ENCODE results near the gene NUP35. TPM values are rescaled to one million over a fixed set of nuclear protein-coding genes. Genes with fewer than 3 reads are reported as not detected.

Gene NUP35
- total RNA-seq, 2 donors from 2014 or later = 14.8 to 16.4 TPM

- intact Hi-C loops (cut with DNase I) = no loop called here
- WGBS = 98% methylated on average over 1 of the region's 1 CpG
- H3K27me3 ChIP-seq (replicated peaks; ENCODE audit: insufficient read depth) = no peaks in the 10 kb centered on the region
Measured at GRCh38 chr2:183195397-183195796, 71.2 kb downstream of the NUP35 start.

GRCh38 chr2:183195998-183196409 is 71.8 kb downstream of the NUP35 start:
- no peak for DNase-seq (ENCODE audit: low spot score)
- WGBS = 86% methylated on average over 1 of the region's 1 CpG
- TF ChIP-seq POLR2AphosphoS5 (IDR thresholded peaks at IDR 0.05) (no peak), POLR2A (IDR thresholded peaks at IDR 0.05) (no peak)
- TF ChIP-seq, protein P1, sequence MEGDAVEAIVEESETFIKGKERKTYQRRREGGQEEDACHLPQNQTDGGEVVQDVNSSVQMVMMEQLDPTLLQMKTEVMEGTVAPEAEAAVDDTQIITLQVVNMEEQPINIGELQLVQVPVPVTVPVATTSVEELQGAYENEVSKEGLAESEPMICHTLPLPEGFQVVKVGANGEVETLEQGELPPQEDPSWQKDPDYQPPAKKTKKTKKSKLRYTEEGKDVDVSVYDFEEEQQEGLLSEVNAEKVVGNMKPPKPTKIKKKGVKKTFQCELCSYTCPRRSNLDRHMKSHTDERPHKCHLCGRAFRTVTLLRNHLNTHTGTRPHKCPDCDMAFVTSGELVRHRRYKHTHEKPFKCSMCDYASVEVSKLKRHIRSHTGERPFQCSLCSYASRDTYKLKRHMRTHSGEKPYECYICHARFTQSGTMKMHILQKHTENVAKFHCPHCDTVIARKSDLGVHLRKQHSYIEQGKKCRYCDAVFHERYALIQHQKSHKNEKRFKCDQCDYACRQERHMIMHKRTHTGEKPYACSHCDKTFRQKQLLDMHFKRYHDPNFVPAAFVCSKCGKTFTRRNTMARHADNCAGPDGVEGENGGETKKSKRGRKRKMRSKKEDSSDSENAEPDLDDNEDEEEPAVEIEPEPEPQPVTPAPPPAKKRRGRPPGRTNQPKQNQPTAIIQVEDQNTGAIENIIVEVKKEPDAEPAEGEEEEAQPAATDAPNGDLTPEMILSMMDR (IDR thresholded peaks at IDR 0.05) = no peak
- no peaks in the 10 kb centered on the region for H3K9me3 ChIP-seq
- no peaks in the 10 kb centered on the region for H3K4me1 ChIP-seq (replicated peaks)
- intact Hi-C loops (cut with DNase I) = no loop called here
- no peak overlapping the region for H3K4me3 ChIP-seq
- no peaks in the 10 kb centered on the region for H3K36me3 ChIP-seq
- no peaks in the 10 kb centered on the region for H3K27me3 ChIP-seq (replicated peaks; ENCODE audit: insufficient read depth)
- H3K27ac ChIP-seq = no peak overlapping the region

More at GRCh38 chr2:183195397-183195796, 71.2 kb downstream of the NUP35 start:
- TF ChIP-seq, protein P1 (IDR thresholded peaks at IDR 0.05) = no peak
- no peak for TF ChIP-seq POLR2AphosphoS5 (IDR thresholded peaks at IDR 0.05)
- TF ChIP-seq POLR2A (IDR thresholded peaks at IDR 0.05) = no peak
- H3K9me3 ChIP-seq = no peaks in the 10 kb centered on the region
- no peaks in the 10 kb centered on the region for H3K4me1 ChIP-seq (replicated peaks)
- H3K27ac ChIP-seq = no peak overlapping the region
- DNase-seq (ENCODE audit: low spot score) = no peak
- no peaks in the 10 kb centered on the region for H3K36me3 ChIP-seq
- no peak overlapping the region for H3K4me3 ChIP-seq

DNA sequence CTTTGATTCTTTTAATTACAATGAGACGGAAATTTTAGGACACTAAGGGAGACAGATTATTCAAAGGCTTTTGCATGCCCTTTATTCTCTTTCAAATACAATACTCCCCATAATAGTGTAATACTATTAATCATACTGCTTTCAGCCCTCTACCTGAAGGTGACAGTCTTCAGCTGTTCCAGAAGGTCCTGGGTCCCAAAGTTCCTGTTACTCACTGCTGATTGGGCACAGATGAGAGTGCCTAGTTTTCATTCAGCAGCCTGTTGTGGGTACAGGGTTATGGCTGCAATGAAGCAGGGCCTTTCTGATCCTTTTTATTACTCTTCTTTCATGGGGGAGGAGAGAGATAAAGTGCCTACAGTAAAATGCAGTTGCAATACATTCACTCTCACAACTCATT is 80.2 kb downstream of the NUP35 start:
- intact Hi-C loops (cut with DNase I) = no loop called here
- no peak for DNase-seq (ENCODE audit: low spot score)
- TF ChIP-seq POLR2AphosphoS5 (IDR thresholded peaks at IDR 0.05) (no peak), POLR2A (IDR thresholded peaks at IDR 0.05) (no peak)
- TF ChIP-seq, protein P1 (IDR thresholded peaks at IDR 0.05) = no peak
- Histone ChIP-seq H3K27ac (no peak overlapping the region), H3K27me3 (replicated peaks; ENCODE audit: insufficient read depth) (no peaks in the 10 kb centered on the region), H3K4me1 (replicated peaks) (no peaks in the 10 kb centered on the region), H3K4me3 (no peak overlapping the region), H3K36me3 (no peaks in the 10 kb centered on the region), H3K9me3 (no peaks in the 10 kb centered on the region)
- WGBS = 95% methylated on average over 1 of the region's 1 CpG

DNA sequence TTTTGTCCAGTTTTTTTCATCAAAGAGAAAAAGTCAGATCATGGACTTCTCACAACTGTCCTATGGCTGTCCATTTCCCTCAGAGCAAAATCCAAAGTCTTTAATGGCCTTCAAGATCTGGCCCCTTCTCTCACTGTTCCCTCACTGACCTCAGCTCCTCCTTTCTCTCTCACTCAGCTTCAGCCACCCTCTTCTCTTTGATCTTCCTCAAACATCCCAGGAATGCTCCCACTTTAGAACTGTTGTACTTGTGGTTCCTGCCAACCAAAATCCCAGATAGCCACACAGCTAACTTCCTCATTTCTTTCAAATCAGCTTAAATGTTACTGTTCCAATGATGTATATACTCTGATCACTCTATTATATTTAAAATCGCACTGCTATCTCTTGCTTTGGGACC is 82.9 kb downstream of the NUP35 start:
- Histone ChIP-seq H3K27me3 (replicated peaks; ENCODE audit: insufficient read depth) (no peaks in the 10 kb centered on the region), H3K36me3 (no peaks in the 10 kb centered on the region), H3K4me1 (replicated peaks) (no peaks in the 10 kb centered on the region), H3K9me3 (no peaks in the 10 kb centered on the region), H3K27ac (no peak overlapping the region), H3K4me3 (no peak overlapping the region)
- TF ChIP-seq POLR2AphosphoS5 (IDR thresholded peaks at IDR 0.05) (no peak), POLR2A (IDR thresholded peaks at IDR 0.05) (no peak)
- TF ChIP-seq, protein P1 (IDR thresholded peaks at IDR 0.05) = no peak
- WGBS = 82% methylated on average over 1 of the region's 1 CpG
- intact Hi-C loops (cut with DNase I) = no loop called here
- no peak for DNase-seq (ENCODE audit: low spot score)

DNA sequence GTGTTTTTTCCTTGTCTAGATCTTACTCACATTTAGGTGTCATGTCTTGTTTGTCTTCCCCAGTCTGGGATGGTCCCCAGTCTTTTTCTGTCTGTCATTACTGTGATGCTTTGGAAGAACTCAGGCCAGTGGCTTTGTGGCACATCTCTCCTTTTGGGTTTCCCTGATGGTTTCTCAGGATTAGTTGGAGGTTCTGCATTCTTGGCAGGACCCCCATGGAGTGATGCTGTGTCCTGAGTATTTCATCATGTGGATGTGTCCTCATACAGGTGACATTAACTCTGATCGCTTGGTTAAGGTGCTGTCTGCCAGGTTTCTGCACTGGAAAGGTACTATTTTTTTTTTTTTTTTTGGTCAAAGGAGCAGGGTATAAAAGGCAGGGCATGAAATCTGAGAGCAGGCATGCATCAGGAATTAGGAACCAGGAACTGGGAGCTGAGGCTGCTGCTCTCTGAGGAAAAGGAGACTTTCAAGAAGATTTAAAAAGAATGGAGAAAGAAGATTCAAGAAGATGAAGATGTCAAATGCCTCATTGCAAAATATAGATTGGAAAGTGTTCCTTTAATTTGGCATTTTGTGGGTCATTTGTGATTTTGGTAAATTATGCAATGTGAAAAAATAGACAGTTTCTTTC is 85.3 kb downstream of the NUP35 start:
- H3K27ac ChIP-seq = no peak overlapping the region
- no peaks in the 10 kb centered on the region for H3K4me1 ChIP-seq (replicated peaks)
- no peaks in the 10 kb centered on the region for H3K9me3 ChIP-seq
- TF ChIP-seq POLR2AphosphoS5 (IDR thresholded peaks at IDR 0.05) (no peak), POLR2A (IDR thresholded peaks at IDR 0.05) (no peak)
- TF ChIP-seq, protein P1 (IDR thresholded peaks at IDR 0.05) = no peak
- no peaks in the 10 kb centered on the region for H3K36me3 ChIP-seq
- intact Hi-C loops (cut with DNase I) = no loop called here
- no peak overlapping the region for H3K4me3 ChIP-seq
- no peak for DNase-seq (ENCODE audit: low spot score)
- WGBS = 95% methylated on average over 1 of the region's 1 CpG
- no peaks in the 10 kb centered on the region for H3K27me3 ChIP-seq (replicated peaks; ENCODE audit: insufficient read depth)
